GM21825 (cell line): Measurements from ENCODE around the gene ATXN7L2.

Experiments used
- ATAC-seq: cut with Tn5 transposase; IDR thresholded peaks from one replicate; pipeline ENCODE4 v1.9.1; 2021; ENCODE audit warnings: mild to moderate bottlenecking, moderate library complexity; ENCODE audit not compliant: unreplicated experiment

ATXN7L2 gene

GRCh38 chr1:109497449-109498160 lies 13.9 kb downstream of the ATXN7L2 start:
- ATAC-seq: no peak

GRCh38 chr1:109498161-109498801 lies 14.6 kb downstream of the ATXN7L2 start:
- no peak for ATAC-seq

- no peak for ATAC-seq
Observed at GRCh38 chr1:109499081-109499480, 15.4 kb downstream of the ATXN7L2 start.

DNA sequence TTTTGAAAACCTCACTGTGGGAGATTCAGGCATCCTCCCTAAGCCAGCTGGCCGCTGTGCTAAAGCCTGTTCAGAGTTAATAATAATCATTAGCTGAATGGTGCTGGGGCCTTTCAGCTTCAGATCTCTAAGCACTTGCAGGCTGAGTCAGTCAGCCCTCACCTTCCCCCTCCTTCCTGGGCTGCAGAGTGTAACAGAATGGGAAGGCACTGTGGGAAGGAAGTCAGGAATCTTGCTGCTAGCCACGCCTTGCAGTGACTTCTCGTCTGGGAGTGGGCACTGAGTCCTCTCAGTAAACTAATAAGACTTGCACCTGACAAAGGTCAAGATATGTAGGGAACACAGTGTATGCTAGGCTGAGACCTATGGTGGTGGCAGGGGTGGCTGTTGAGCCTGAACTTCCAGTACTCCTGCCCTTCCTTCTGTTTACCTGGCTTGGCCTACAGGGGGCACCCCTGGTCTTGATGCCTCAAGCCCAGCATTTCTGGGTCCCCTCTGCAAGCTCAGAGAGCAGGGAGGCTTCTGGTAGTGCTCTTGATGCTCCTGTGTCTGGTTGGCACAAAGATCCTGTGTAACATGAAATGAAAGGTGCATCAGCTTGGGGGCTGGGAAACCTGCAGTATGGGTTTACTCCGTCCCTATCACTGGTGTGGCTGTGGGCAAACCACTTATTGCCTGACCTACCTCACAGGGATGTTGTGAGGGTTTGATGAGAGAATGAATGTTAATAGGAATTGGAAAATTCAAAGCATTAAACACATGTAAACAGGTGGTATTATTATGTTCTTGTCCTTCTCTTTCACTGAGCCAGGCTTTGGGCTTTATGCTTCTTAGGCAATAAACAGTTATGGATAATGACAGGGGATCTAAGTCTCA lies 16.2 kb downstream of the ATXN7L2 start:
- no peak for ATAC-seq

DNA sequence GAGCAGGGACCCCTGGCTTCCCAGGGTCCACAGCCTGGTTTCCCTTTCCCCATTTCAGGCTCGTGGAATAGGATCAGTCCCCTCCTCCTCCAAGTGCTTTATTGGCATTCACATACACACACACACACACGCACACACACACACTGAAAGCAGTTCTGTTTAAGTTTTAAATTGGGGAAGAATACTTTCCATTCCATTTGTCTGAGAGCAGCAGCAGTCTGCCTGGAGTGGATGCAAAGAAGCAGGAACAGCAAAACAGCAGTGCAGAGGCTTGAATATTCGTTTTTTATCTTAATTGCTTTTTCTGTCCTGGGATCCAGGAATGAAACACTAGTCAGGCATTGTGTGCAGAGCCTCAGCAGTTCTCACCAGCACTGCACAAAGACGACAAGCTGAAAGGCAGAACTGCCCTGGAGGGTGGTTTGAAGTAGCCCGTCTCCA lies 17.3 kb downstream of the ATXN7L2 start:
- no peak for ATAC-seq

GRCh38 chr1:109501644-109502363 lies 18.1 kb downstream of the ATXN7L2 start:
- ATAC-seq: no peak

- ATAC-seq: no peak
Observed at GRCh38 chr1:109502364-109502851, 18.7 kb downstream of the ATXN7L2 start.

DNA sequence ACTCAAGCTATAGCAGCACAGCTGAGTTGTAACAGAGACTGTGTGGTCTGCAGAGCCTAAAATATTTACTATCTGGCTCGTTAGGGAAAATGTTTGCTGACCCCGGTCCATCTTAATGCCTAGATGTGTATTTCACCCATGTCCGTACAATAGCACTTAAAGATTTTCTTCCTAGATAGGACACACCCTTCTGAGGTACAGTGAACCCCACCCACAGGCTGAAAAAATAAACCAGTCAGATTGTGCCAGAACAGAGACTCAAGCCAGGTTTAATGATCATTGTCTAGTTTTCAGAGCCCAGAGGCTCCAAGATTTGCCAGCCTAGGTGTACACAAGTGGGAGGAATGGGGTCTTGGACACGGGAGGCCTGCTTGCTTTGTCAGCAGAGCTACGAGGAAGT lies 20.2 kb downstream of the ATXN7L2 start:
- ATAC-seq: no peak

DNA sequence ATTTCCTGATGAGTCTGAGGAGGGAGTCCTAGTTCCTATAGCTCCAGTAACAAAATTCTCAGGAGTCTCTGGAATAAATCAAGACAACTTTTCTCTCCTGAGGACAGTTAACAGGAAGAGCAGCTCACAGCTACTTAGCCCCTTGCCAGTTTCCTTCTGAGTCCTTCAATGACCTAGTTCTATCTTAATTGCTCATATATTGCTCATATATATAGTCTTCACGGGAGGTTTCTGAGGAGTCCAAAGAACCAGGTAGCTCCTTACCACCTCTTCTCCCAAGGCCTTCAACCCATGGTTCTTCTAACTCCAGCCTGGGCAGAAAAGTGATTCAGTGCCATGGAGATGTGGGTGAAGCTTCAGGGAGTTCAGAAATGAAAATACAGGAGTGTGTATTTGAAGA lies 21.3 kb downstream of the ATXN7L2 start:
- no peak for ATAC-seq

- ATAC-seq: no peak
Observed at GRCh38 chr1:109508001-109508872, 24.5 kb downstream of the ATXN7L2 start.

DNA sequence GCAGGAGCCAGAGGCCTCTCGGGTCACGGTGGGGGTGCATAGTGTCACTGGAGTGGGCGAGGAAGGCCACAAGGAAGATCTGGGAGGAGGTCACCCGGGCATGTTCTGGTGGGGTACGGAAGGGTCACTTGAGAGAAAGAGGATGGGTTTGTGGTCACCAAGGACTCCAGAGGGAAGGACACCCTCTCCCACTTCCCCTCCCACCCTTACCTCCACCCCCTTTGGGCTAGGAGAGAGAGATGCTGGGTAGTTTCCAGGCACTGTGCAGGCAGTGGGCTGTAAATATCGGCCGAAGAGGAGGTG lies 25.1 kb downstream of the ATXN7L2 start:
- ATAC-seq: no peak

GRCh38 chr1:109509176-109510134 lies 25.8 kb downstream of the ATXN7L2 start, which contains the start of gene AMIGO1:
Gene AMIGO1, minus strand, starts transcription at chr1:109509727. Its CDS starts 815 bp downstream, at chr1:109508912.
- peak; percentile 57 for ATAC-seq

- ATAC-seq: no peak
Observed at GRCh38 chr1:109513110-109513710, 29.5 kb downstream of the ATXN7L2 start.

DNA sequence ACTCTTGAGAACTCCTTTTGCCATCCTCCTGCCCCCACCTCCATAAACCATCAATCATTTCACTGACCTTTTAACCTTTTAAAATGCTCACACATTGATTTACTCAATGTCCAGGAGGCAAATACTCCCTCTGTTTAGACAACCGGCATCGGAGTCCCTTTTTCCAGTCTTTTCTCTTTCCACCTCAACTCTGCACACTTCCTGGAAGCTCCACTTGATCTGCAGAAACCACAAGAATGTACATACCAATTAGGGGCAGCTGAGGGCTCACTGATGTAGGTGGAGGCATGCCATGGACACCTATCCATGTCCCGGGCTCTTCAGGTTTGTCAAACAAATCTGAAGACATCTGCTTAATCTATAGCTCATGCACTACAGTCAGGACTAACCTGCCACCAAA lies 31.1 kb downstream of the ATXN7L2 start:
- ATAC-seq: no peak

GRCh38 chr1:109516872-109517271 lies 33.2 kb downstream of the ATXN7L2 start:
- no peak for ATAC-seq

- ATAC-seq: no peak
Observed at GRCh38 chr1:109517337-109517736, 33.6 kb downstream of the ATXN7L2 start.

DNA sequence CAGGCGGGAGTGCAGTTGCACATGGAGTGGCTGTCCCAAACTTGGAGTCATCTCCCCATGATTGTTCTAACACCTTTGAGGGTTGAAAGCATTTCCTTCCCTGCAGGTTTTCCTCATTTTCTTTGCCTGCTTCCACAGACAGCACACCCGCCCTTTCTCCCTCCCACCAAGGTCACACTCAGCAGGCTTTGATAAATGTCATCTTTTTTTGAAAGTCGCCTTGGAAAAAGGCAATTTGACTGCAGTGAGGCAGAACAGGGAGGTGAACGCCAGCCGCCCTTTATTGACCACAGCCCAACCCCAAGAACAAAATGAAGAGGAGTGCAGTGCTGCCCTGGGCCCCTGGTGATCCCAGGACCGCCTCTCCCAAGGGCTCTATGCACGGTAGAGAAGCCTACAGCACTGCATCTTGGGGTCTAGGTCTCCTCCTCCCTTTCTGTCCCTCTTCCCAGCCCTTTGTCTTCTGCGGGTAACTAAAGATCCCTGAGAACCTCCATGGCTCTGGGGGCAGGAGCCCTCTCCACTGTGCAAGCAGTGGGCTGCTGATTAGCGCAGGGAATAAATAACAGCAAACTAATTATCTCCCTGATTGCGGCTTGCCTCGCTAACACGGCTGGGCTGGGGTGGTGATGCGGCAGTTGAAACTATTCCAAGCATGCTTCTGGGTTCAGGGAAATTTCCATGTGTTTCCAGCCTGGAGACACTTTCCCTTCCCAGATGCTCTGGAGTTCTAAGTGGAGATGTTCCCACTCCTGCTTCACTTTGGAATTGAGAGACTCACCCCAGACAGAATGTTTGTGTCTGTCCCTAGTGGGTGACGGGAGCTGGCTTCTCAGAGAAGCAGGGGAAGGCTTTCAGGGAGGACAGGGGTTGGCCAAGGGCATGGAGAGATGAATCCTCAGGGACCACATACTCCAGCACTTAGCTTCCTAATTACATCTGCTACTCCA lies 37.6 kb downstream of the ATXN7L2 start:
- no peak for ATAC-seq
